DMS 273 treated with DMSO at 0.1 percent for 48 hours (cell line): Measurements from ENCODE around the gene TIAL1.
"Not testable (repeated sequence)": the region's sequence is repeated elsewhere in the genome, so short reads cannot be mapped to it uniquely, and the experiment has no call there.

Experiments
- DNase-seq: peaks from one replicate; lab custom pipeline; 2025; lab: John Stamatoyannopoulos, UW

The TIAL1 gene

GRCh38 chr10:119613741-119614140 is 17.0 kb upstream of the TIAL1 start:
- no peak for DNase-seq

GRCh38 chr10:119611433-119611832 is 14.7 kb upstream of the TIAL1 start:
- DNase-seq = no peak

- no peak for DNase-seq
Observed at GRCh38 chr10:119609516-119609915, 12.8 kb upstream of the TIAL1 start.

GRCh38 chr10:119608316-119609155 is 11.8 kb upstream of the TIAL1 start:
- DNase-seq = no peak

- DNase-seq = no peak
Observed at GRCh38 chr10:119604468-119604867, 7.7 kb upstream of the TIAL1 start.

GRCh38 chr10:119602241-119603095 is 5.7 kb upstream of the TIAL1 start:
- no peak for DNase-seq

GRCh38 chr10:119598397-119598796 is 1.6 kb upstream of the TIAL1 start:
- DNase-seq = no peak

- DNase-seq = no peak
Observed at GRCh38 chr10:119597405-119598186, 832 bp upstream of the TIAL1 start.

- DNase-seq = no peak
Observed at GRCh38 chr10:119595676-119596515, 868 bp downstream of the TIAL1 start.

- DNase-seq = no peak
Observed at GRCh38 chr10:119595134-119595675, 1.6 kb downstream of the TIAL1 start.

GRCh38 chr10:119588071-119588470 is 8.7 kb downstream of the TIAL1 start:
- no peak for DNase-seq

- no peak for DNase-seq
Observed at GRCh38 chr10:119578355-119578754, 18.4 kb downstream of the TIAL1 start.

- no peak for DNase-seq
Observed at GRCh38 chr10:119575991-119576390, 20.8 kb downstream of the TIAL1 start.

GRCh38 chr10:119575506-119575905 is 21.3 kb downstream of the TIAL1 start:
- no peak for DNase-seq

GRCh38 chr10:119567978-119568377 is 28.8 kb downstream of the TIAL1 start:
- DNase-seq = no peak

- no peak for DNase-seq
Observed at GRCh38 chr10:119562097-119562496, 34.7 kb downstream of the TIAL1 start.

- DNase-seq = not testable (repeated sequence)
Observed at GRCh38 chr10:119559511-119559910, 37.3 kb downstream of the TIAL1 start.

GRCh38 chr10:119556081-119556480 is 40.7 kb downstream of the TIAL1 start:
- not testable (repeated sequence) for DNase-seq

GRCh38 chr10:119555178-119555784 is 41.5 kb downstream of the TIAL1 start:
- no peak for DNase-seq

GRCh38 chr10:119550827-119551226 is 45.9 kb downstream of the TIAL1 start:
- no peak for DNase-seq
